GM12874 (cell line): Measurements from ENCODE around the gene WTAP.

Experiments used
- TF ChIP-seq, protein P1 (sequence below): IDR thresholded peaks from 2 replicates; pipeline ENCODE4 v1.5.1; 2011; ENCODE audit warnings: low read depth, mild to moderate bottlenecking, control low read depth, low read length, moderate library complexity; ENCODE audit not compliant: insufficient read depth

The WTAP gene

DNA sequence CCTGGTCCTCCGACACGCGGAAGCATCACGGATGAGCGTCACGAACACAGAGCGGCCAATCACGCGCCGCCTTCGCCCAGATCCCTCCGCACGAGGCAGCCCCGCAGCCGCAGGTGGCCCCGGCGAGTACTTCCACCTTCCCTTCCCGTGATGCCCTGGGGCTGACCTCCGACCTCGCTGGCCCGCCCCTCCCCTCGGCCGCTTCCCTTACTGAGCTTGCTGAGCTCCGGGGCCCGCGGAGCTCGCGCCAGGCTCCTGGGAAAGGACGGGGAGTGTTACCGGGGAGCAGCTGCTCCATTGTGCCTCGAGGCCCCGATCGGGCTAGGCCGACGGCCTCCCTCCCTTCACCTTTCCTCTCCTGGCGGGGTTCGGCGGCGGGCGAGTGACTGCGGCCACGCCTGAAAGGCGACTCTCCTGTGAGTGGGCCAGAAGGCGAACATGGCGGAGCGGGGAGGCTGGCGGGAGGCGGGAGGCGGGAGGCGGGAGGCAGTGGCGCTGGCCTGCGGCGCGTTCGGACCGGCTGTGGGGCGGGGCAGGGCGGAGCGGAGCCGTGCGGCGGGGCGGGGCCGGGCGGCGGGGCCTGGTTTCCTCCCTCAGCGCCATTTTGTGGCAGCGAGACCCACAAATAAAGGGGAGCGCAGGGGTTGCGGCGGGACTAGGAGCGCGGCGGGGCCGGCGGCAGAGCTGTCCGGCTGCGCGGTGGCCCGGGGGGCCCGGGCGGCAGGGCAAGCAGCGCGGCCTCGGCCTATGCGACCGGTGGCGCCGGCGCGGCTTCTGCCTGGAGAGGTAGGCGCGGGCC lies at the start of gene WTAP:
Gene WTAP (plus strand): TSS at position 589 of the 799 bp plus-strand sequence. CDS start 8,760 bp downstream, outside the sequence.
- TF ChIP-seq, protein P1, sequence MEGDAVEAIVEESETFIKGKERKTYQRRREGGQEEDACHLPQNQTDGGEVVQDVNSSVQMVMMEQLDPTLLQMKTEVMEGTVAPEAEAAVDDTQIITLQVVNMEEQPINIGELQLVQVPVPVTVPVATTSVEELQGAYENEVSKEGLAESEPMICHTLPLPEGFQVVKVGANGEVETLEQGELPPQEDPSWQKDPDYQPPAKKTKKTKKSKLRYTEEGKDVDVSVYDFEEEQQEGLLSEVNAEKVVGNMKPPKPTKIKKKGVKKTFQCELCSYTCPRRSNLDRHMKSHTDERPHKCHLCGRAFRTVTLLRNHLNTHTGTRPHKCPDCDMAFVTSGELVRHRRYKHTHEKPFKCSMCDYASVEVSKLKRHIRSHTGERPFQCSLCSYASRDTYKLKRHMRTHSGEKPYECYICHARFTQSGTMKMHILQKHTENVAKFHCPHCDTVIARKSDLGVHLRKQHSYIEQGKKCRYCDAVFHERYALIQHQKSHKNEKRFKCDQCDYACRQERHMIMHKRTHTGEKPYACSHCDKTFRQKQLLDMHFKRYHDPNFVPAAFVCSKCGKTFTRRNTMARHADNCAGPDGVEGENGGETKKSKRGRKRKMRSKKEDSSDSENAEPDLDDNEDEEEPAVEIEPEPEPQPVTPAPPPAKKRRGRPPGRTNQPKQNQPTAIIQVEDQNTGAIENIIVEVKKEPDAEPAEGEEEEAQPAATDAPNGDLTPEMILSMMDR: no peak

DNA sequence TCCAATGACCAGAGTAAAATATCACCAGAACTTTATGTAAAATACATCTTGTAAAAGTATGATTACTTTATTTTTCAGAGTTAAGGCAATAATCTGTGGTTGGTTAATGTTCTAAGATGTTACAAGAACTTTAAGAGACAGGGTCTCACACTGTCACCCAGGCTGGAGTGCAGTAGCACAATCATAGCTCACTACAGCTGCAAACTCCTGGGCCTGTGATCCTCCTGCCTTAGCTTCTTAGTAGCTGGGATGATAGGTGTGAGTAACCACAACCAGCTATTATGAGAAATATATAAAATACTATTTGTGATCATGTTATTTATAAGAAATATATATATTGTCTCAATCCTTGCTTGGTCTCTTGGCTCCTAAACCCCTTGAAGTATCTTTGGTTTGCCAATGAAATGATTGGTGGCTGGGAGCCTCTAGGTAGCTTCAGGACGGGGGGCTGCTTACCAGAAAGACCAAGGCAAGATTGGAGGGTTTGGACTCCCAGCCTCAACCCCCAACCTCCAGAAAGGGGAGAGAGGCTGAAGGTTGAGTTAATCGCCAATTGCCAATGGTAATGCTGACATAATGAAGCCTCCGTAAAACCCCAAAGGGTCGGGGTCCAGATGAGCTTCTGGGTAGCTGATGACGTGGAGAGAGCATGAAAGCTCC lies 49.7 kb upstream of the WTAP start:
- TF ChIP-seq, protein P1: no peak

DNA sequence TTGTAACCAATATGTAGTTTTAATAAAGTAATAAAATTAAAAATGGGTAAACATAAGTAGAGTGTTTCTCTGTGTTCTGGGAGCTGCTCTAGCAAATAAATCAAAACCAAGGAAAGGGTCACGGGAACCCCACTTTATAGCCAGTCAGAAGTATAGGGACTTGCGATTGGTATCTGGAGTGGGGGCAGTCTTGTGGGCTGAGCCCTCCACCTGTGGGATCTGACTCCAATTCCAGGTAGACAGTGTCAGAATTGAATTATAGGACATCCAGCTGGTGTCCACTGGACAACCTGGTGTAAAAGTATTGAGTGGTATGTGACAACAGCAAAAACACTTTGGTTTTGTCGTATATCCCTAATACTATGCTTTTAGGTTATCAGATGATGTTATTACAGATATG lies 48.7 kb upstream of the WTAP start:
- TF ChIP-seq, protein P1: no peak

DNA sequence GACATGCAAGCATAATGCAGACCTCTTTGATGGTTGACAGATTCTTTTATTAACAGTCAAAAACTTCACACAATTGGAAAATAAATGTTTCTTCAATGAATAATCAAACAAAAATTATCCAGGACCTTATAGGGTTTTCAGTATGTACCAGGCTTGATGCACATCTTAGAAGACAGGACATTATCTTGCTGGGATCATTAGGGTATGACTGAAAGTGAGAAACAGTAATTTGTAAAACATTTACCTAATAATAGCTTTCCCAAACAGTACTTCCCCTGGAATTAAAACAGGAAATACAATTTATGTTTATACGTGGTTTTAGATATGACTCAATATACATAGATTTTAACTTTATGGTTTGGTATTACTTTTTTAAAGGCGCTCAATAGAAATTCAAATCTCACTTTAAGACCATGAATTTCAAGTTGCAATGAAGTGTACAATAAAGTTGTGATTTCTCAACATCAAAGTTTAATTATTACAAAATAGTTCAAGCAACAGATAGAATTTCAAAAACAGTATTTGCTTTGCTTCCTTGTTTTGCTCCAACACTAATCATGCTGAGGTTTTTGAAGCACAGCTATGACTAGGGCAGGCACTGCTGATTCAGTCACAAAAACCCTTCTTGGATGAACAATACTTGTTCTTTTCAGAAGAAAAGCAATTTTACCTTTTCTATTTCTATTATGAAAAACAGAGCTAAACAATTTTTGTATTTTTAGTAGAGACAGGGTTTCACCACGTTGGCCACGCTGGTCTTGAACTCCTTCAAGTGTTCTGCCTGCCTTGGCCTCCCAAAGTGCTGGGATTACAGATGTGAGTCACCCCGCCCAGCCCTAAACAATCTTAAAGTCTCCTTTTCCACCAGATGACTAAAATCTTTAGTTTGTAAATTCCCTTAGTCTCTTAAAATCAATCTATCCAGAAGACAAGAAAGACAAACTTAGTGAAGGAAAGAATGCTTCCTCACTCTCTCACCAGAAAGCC lies 47.9 kb upstream of the WTAP start:
- TF ChIP-seq, protein P1: no peak

DNA sequence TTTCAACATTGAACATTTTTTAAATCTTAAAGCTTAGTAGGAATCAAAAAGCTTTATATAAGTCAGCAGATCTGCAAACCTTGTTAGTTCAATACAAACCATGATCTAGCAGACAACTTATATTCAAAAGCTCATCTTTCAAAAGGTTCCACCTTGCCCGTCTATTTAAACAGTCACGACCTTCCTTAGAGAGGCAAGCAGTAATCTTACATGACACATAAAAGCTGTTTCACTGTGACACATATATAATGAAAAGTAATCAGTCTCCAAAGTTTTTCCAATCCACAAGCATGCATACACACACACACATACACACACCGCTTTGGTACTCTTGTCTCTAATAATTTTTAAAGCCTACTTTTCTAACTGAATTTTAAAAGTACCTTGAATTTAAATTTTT lies 47.2 kb upstream of the WTAP start:
- TF ChIP-seq, protein P1: no peak

DNA sequence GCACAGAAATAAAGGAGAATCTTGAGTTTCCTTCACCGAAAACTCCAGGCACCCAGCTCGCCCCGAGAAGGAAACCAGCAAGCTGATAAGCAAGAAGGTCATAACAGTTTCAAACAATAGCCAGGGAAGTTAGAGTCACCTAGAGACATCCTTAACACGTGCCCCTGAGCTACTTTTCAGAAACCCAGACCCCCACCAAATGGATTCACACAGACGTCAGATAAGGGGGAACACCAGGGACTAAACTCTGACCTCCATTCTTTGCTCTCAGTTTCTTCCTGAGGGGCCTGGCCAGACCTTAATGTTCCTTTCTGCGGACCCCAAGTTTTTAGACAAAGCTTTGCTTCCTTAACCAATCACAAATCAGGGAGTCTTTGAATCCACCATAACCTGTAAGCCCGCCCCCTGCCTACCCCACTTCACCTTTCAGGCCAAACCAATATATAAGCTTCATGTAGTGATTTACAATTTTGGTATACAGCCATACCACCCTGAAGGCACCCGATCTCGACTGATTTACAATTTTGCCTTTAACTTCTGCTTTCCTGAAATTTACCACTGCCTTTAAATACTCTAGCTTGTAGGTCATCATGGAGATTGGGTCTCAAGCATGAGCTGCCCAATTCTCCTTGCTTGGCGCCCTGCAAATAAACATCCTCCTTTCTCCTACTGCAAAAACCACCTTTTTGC lies 46.0 kb upstream of the WTAP start:
- TF ChIP-seq, protein P1: no peak
